GM23248 (cell line): ENCODE results near the gene CLDN7.

Experiments
- EZH2 ChIP-seq: fragments of 200-600 bp; sonication (generic); IDR thresholded peaks from 2 replicates; pipeline ENCODE4 v1.6.1; 2018; ENCODE audit warnings: antibody characterized with exemption, mild to moderate bottlenecking; ENCODE audit not compliant: insufficient read depth, poor library complexity, severe bottlenecking
- EZH2phosphoT487 ChIP-seq: fragments of 200-600 bp; sonication (generic); IDR thresholded peaks from 2 replicates; pipeline ENCODE4 v1.6.1; 2018; ENCODE audit warnings: antibody characterized with exemption, moderate library complexity, mild to moderate bottlenecking, low read depth; ENCODE audit not compliant: insufficient read depth

DNA sequence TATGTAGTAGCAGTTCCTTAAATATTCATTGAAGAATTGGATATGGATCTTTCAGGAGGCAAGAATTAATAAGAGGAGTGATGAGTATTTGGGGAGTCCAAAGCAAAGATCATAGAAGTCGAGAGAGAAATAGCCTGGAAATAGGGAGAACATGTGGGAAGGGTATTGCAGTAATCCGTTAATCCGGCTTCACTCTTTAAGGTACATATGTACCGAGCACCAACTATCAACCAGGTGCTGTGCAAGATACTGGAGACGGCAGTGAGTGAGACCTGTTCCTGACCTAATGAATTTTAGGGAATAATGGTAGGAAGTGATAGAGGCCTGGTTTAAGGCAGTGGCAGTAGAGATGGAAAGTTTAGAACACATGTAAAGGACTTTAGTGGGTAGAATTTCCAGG lies 9.2 kb downstream of the CLDN7 start:
- no peak for TF ChIP-seq EZH2
- no peak for TF ChIP-seq EZH2phosphoT487
